ENCODE results near the gene SLC9A9.

The SLC9A9 gene

GRCh38 chr3:143429628-143430514 is 418.4 kb downstream of the SLC9A9 start:
- in situ Hi-C loops (cut with HindIII; ENCODE audit: low pct_ligation_motif_present, low pct_unique_long_range_greater_than_20kb, low sequenced_read_pairs) = no loop called here
- DNase-seq = no peak

- in situ Hi-C loops (cut with HindIII; ENCODE audit: low pct_ligation_motif_present, low pct_unique_long_range_greater_than_20kb, low sequenced_read_pairs) = no loop called here
- no peak for DNase-seq
Observed at GRCh38 chr3:143428294-143428693, 420.0 kb downstream of the SLC9A9 start.

- in situ Hi-C loops (cut with HindIII; ENCODE audit: low pct_ligation_motif_present, low pct_unique_long_range_greater_than_20kb, low sequenced_read_pairs) = no loop called here
- DNase-seq = no peak
Observed at GRCh38 chr3:143427631-143428030, 420.6 kb downstream of the SLC9A9 start.

- DNase-seq = no peak
- in situ Hi-C loops (cut with HindIII; ENCODE audit: low pct_ligation_motif_present, low pct_unique_long_range_greater_than_20kb, low sequenced_read_pairs) = no loop called here
Observed at GRCh38 chr3:143424874-143425273, 423.4 kb downstream of the SLC9A9 start.

GRCh38 chr3:143421556-143421955 is 426.7 kb downstream of the SLC9A9 start:
- in situ Hi-C loops (cut with HindIII; ENCODE audit: low pct_ligation_motif_present, low pct_unique_long_range_greater_than_20kb, low sequenced_read_pairs) = no loop called here
- DNase-seq = no peak

GRCh38 chr3:143419611-143420010 is 428.7 kb downstream of the SLC9A9 start:
- in situ Hi-C loops (cut with HindIII; ENCODE audit: low pct_ligation_motif_present, low pct_unique_long_range_greater_than_20kb, low sequenced_read_pairs) = no loop called here
- no peak for DNase-seq

- no peak for DNase-seq
- in situ Hi-C loops (cut with HindIII; ENCODE audit: low pct_ligation_motif_present, low pct_unique_long_range_greater_than_20kb, low sequenced_read_pairs) = no loop called here
Observed at GRCh38 chr3:143418391-143418790, 429.9 kb downstream of the SLC9A9 start.

- no peak for DNase-seq
- in situ Hi-C loops (cut with HindIII; ENCODE audit: low pct_ligation_motif_present, low pct_unique_long_range_greater_than_20kb, low sequenced_read_pairs) = no loop called here
Observed at GRCh38 chr3:143416229-143416628, 432.0 kb downstream of the SLC9A9 start.

GRCh38 chr3:143414571-143415253 is 433.6 kb downstream of the SLC9A9 start:
- in situ Hi-C loops (cut with HindIII; ENCODE audit: low pct_ligation_motif_present, low pct_unique_long_range_greater_than_20kb, low sequenced_read_pairs) = no loop called here
- no peak for DNase-seq

- DNase-seq = no peak
- in situ Hi-C loops (cut with HindIII; ENCODE audit: low pct_ligation_motif_present, low pct_unique_long_range_greater_than_20kb, low sequenced_read_pairs) = no loop called here
Observed at GRCh38 chr3:143413372-143413771, 434.9 kb downstream of the SLC9A9 start.

GRCh38 chr3:143412084-143412483 is 436.2 kb downstream of the SLC9A9 start:
- in situ Hi-C loops (cut with HindIII; ENCODE audit: low pct_ligation_motif_present, low pct_unique_long_range_greater_than_20kb, low sequenced_read_pairs) = no loop called here
- no peak for DNase-seq

GRCh38 chr3:143410259-143410658 is 438.0 kb downstream of the SLC9A9 start:
- no peak for DNase-seq
- in situ Hi-C loops (cut with HindIII; ENCODE audit: low pct_ligation_motif_present, low pct_unique_long_range_greater_than_20kb, low sequenced_read_pairs) = no loop called here

- DNase-seq = no peak
- in situ Hi-C loops (cut with HindIII; ENCODE audit: low pct_ligation_motif_present, low pct_unique_long_range_greater_than_20kb, low sequenced_read_pairs) = no loop called here
Observed at GRCh38 chr3:143408771-143409170, 439.5 kb downstream of the SLC9A9 start.

GRCh38 chr3:143402602-143403001 is 445.7 kb downstream of the SLC9A9 start:
- in situ Hi-C loops (cut with HindIII; ENCODE audit: low pct_ligation_motif_present, low pct_unique_long_range_greater_than_20kb, low sequenced_read_pairs) = no loop called here
- no peak for DNase-seq

GRCh38 chr3:143396790-143397189 is 451.5 kb downstream of the SLC9A9 start:
- in situ Hi-C loops (cut with HindIII; ENCODE audit: low pct_ligation_motif_present, low pct_unique_long_range_greater_than_20kb, low sequenced_read_pairs) = no loop called here

GRCh38 chr3:143389388-143389787 is 458.9 kb downstream of the SLC9A9 start:
- in situ Hi-C loops (cut with HindIII; ENCODE audit: low pct_ligation_motif_present, low pct_unique_long_range_greater_than_20kb, low sequenced_read_pairs) = no loop called here
- no peak for DNase-seq

More at GRCh38 chr3:143396790-143397189, 451.5 kb downstream of the SLC9A9 start:
- no peak for DNase-seq

GRCh38 chr3:143387425-143387824 is 460.8 kb downstream of the SLC9A9 start:
- in situ Hi-C loops (cut with HindIII; ENCODE audit: low pct_ligation_motif_present, low pct_unique_long_range_greater_than_20kb, low sequenced_read_pairs) = no loop called here
- DNase-seq = no peak

GRCh38 chr3:143384076-143384475 is 464.2 kb downstream of the SLC9A9 start:
- DNase-seq = no peak
- in situ Hi-C loops (cut with HindIII; ENCODE audit: low pct_ligation_motif_present, low pct_unique_long_range_greater_than_20kb, low sequenced_read_pairs) = no loop called here

GRCh38 chr3:143383421-143383820 is 464.8 kb downstream of the SLC9A9 start:
- DNase-seq = no peak
- in situ Hi-C loops (cut with HindIII; ENCODE audit: low pct_ligation_motif_present, low pct_unique_long_range_greater_than_20kb, low sequenced_read_pairs) = no loop called here

- no peak for DNase-seq
Observed at GRCh38 chr3:143382816-143383215, 465.5 kb downstream of the SLC9A9 start.

More at GRCh38 chr3:143382816-143383215, 465.5 kb downstream of the SLC9A9 start:
- in situ Hi-C loops (cut with HindIII; ENCODE audit: low pct_ligation_motif_present, low pct_unique_long_range_greater_than_20kb, low sequenced_read_pairs) = no loop called here
